A549 (cell line): ENCODE measurements around the gene MIPOL1.

Source experiments
- CTCF ChIP-seq: fragments of >200 bp; sonication (Bioruptor Twin); formaldehyde crosslinking; IDR thresholded peaks from 3 replicates; pipeline ENCODE4 v1.5.1; 2016
- EP300 ChIP-seq, 2 experiments: fragments of >200 bp; sonication (Bioruptor Twin); formaldehyde crosslinking; IDR thresholded peaks; 2 replicates in 1 of 2; 3 replicates in 1 of 2; pipeline ENCODE4 v1.6.1; 2016 to 2017
- HOXB5 ChIP-seq: fragments of 250-450 bp; sonication (Bioruptor Pico); IDR thresholded peaks from 2 replicates; pipeline ENCODE4 v1.5.0; 2020; ENCODE audit warnings: mild to moderate bottlenecking, moderate library complexity
- MAZ ChIP-seq: fragments of 150-350 bp; IDR thresholded peaks from 2 replicates; pipeline ENCODE4 v1.6.1; 2014; ENCODE audit warnings: antibody characterized with exemption, low read depth, low read length, borderline replicate concordance
- PBX3 ChIP-seq: IDR thresholded peaks from 2 replicates; pipeline ENCODE4 v1.6.1; 2012
- SMC3 ChIP-seq: fragments of >200 bp; sonication (Bioruptor Twin); formaldehyde crosslinking; IDR thresholded peaks from 3 replicates; pipeline ENCODE4 v1.6.1; 2018; ENCODE audit warnings: inconsistent platforms

GRCh38 chr14:37497422-37497821 lies 299.7 kb downstream of the MIPOL1 start:
- TF ChIP-seq CTCF (no peak), PBX3 (no peak), EP300 (IDR thresholded peaks at IDR 0.05) (no peak), SMC3 (no peak), MAZ (no peak), HOXB5 (CRISPR knock-in tag) (no peak)
